Prostate gland (tissue), 2 donors: ENCODE data around the gene SP110. TPM values are rescaled to one million over a fixed set of nuclear protein-coding genes. Genes with fewer than 3 reads are reported as not detected.

Experiments used
- DNase-seq: peaks from one replicate; pipeline ENCODE4 v3.0.0-alpha.2; 2019; ENCODE audit warnings: low spot score
- H3K27ac ChIP-seq, 2 donors: fragments of 200-600 bp; sonication (generic); 2 replicates each; pipeline ENCODE4 v1.5.1; 2017 to 2019
- H3K27me3 ChIP-seq: fragments of 200-600 bp; sonication (generic); replicated peaks from 2 replicates; pipeline ENCODE4 v1.5.1; 2019; ENCODE audit not compliant: insufficient read depth
- H3K36me3 ChIP-seq, 2 donors: fragments of 200-600 bp; sonication (generic); 1 replicate in 1 of 2; 2 replicates in 1 of 2; pipeline versions ENCODE4 v1.5.1 to v1.8.1; 2017 to 2019
- H3K4me1 ChIP-seq: fragments of 200-600 bp; sonication (generic); replicated peaks from 2 replicates; pipeline ENCODE4 v1.5.1; 2019
- H3K4me3 ChIP-seq, 2 donors: fragments of 200-600 bp; sonication (generic); 2 replicates each; pipeline ENCODE4 v1.5.1; 2017 to 2019
- H3K9me3 ChIP-seq: fragments of 200-600 bp; sonication (generic); 2 replicates; pipeline ENCODE4 v1.5.1; 2017
- CTCF ChIP-seq, 4 experiments: fragments of 200-600 bp in 2 of 4; fragments of 450-650 bp in 2 of 4; sonication (generic) in 2 of 4; IDR thresholded peaks; 1 replicate in 3 of 4; 2 replicates in 1 of 4; pipeline ENCODE4 v1.5.1; 2016 to 2019; ENCODE audit warnings: antibody characterized with exemption in 4 of 4, mild to moderate bottlenecking in 2 of 4, moderate library complexity in 2 of 4
- POLR2A ChIP-seq: fragments of 450-650 bp; IDR thresholded peaks from one replicate; pipeline ENCODE4 v1.6.1; 2016; ENCODE audit warnings: antibody characterized with exemption, mild to moderate bottlenecking
- POLR2AphosphoS5 ChIP-seq: sonication (generic); formaldehyde crosslinking; IDR thresholded peaks from one replicate; pipeline ENCODE4 v1.6.1; 2017; ENCODE audit warnings: antibody characterized with exemption
- WGBS: methylation state at CpG from one replicate; pipeline ENCODE4 v1.1.5; 2018; 5-methylcytosine and 5-hydroxymethylcytosine counted together
- intact Hi-C: fragments of 100-400 bp; cut with DNase I; formaldehyde crosslinking; loops from one replicate; pipeline ENCODE4 v1.14.2; 2022
- total RNA-seq, 2 donors: library from RNA; depleted of rRNA; stranded (reverse); fragments of >200 nt; gene quantifications; one replicate each; pipeline ENCODE4 v1.1.0, GENCODE V29; 2016

SP110 gene
- total RNA-seq, 2 donors from 2014 or later = 26.5 to 39.3 TPM

GRCh38 chr2:230166557-230167170, 53.1 kb downstream of the SP110 start:
- no peaks in the 10 kb centered on the region for H3K4me1 ChIP-seq
- H3K27me3 ChIP-seq = no peaks in the 10 kb centered on the region
- 89% methylated on average over 2 of the region's 2 CpGs for WGBS
- TF ChIP-seq POLR2AphosphoS5 = no peak
- no peak for TF ChIP-seq CTCF (IDR thresholded peaks at IDR 0.05)
- no peak for TF ChIP-seq POLR2A
- intact Hi-C loops = loop anchor here (10.0 kb wide), 1 partner anchor 372 kb away; no protein-coding TSS in a partner anchor
- H3K4me3 ChIP-seq = no peak overlapping the region
- H3K27ac ChIP-seq = no peak overlapping the region
- no peaks in the 10 kb centered on the region for H3K9me3 ChIP-seq
- H3K36me3 ChIP-seq = no peaks in the 10 kb centered on the region
- no peak for DNase-seq

- H3K36me3 ChIP-seq = no peaks in the 10 kb centered on the region
- H3K4me3 ChIP-seq = no peak overlapping the region
- intact Hi-C loops = loop anchor here (10.0 kb wide), 1 partner anchor 369 kb away; no protein-coding TSS in a partner anchor
- H3K9me3 ChIP-seq = no peaks in the 10 kb centered on the region
- no peaks in the 10 kb centered on the region for H3K4me1 ChIP-seq
- 100% methylated on average over 1 of the region's 1 CpG for WGBS
- no peak for DNase-seq
- H3K27ac ChIP-seq = no peak overlapping the region
- TF ChIP-seq CTCF (IDR thresholded peaks at IDR 0.05) = no peak
- no peak for TF ChIP-seq POLR2A
- H3K27me3 ChIP-seq = no peaks in the 10 kb centered on the region
Measured at GRCh38 chr2:230164139-230164538, 55.6 kb downstream of the SP110 start.

- intact Hi-C loops = loop anchor here (10.0 kb wide), 1 partner anchor 368 kb away; no protein-coding TSS in a partner anchor
- H3K4me1 ChIP-seq = no peaks in the 10 kb centered on the region
- H3K36me3 ChIP-seq = no peaks in the 10 kb centered on the region
- no peaks in the 10 kb centered on the region for H3K9me3 ChIP-seq
- 48% methylated on average over 5 of the region's 5 CpGs for WGBS
- H3K27ac ChIP-seq = no peak overlapping the region
- TF ChIP-seq CTCF (IDR thresholded peaks at IDR 0.05) (no peak), POLR2A (no peak), POLR2AphosphoS5 (no peak)
- DNase-seq = no peak
- no peak overlapping the region for H3K4me3 ChIP-seq
- no peaks in the 10 kb centered on the region for H3K27me3 ChIP-seq
Measured at GRCh38 chr2:230162981-230163380, 56.8 kb downstream of the SP110 start.

DNA sequence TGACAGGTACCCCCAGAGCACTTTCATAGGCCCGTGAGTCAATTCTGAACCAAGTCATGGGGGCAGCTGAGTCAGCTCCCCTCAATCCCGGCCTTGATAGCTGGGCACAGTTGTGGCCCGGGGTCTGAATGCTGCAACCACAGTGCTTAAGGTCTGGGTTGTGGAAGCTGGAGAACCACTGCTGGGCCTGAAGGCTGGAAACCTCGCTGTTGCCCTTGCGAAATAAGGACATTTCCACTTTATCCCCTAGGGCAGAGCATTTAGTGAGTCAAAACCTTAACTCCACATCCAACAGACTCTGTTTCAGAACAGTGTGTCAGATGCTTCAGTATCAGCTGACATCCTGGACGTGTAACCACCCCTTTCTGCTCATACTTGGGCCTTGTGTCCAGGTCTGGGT, 58.6 kb downstream of the SP110 start:
- Histone ChIP-seq H3K4me3 (no peak overlapping the region), H3K27ac (no peak overlapping the region), H3K27me3 (no peaks in the 10 kb centered on the region), H3K9me3 (no peaks in the 10 kb centered on the region), H3K4me1 (no peaks in the 10 kb centered on the region), H3K36me3 (no peaks in the 10 kb centered on the region)
- intact Hi-C loops = loop anchor here (10.0 kb wide), 1 partner anchor 366 kb away; no protein-coding TSS in a partner anchor
- WGBS = 93% methylated on average over 6 of the region's 6 CpGs
- no peak for TF ChIP-seq POLR2AphosphoS5
- no peak for TF ChIP-seq CTCF (IDR thresholded peaks at IDR 0.05)
- TF ChIP-seq POLR2A = no peak
- DNase-seq = no peak

DNA sequence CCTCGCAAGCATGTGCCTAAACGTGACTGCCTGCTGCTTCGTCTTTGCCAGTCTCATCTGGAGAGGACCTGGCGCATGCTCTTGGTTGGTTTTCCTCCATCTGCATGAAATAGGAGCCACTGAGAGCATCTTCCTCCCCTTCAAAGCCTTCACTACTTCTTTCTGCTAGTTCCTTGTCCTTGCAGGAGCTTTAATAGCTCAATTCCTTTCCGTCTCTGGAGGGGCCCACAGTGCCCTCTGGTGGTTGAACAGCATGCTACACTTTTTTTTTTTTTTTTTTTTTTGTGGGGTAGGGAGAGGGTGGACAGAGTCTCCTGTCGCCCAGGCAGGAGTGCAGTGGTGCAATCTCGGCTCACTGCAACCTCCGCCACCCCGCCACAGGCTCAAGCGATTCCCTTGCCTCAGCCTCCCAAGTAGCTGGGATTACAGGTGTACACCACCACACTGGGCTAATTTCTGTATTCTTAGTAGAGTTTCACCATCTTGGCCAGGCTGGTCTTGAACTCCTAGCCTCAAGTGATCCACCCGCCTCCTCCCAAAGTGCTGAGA, 59.6 kb downstream of the SP110 start:
- DNase-seq = no peak
- WGBS = 53% methylated on average over 11 of the region's 11 CpGs
- H3K9me3 ChIP-seq = no peaks in the 10 kb centered on the region
- no peak for TF ChIP-seq POLR2A
- peak; percentile 64 to 75 (median 67) for TF ChIP-seq CTCF (IDR thresholded peaks at IDR 0.05)
- TF ChIP-seq POLR2AphosphoS5 = peak; percentile 35
- no peaks in the 10 kb centered on the region for H3K36me3 ChIP-seq
- H3K4me1 ChIP-seq = no peaks in the 10 kb centered on the region
- H3K27ac ChIP-seq = no peak overlapping the region
- intact Hi-C loops = loop anchor here (10.0 kb wide), 1 partner anchor 365 kb away; no protein-coding TSS in a partner anchor
- H3K4me3 ChIP-seq = no peak overlapping the region
- H3K27me3 ChIP-seq = no peaks in the 10 kb centered on the region
